ENCODE measurements around the gene ARID5A. TPM values are rescaled to one million over a fixed set of nuclear protein-coding genes. Genes with fewer than 3 reads are reported as not detected.

ARID5A gene
- total RNA-seq, 2 experiments from 2014 or later: 326 to 342 TPM

DNA sequence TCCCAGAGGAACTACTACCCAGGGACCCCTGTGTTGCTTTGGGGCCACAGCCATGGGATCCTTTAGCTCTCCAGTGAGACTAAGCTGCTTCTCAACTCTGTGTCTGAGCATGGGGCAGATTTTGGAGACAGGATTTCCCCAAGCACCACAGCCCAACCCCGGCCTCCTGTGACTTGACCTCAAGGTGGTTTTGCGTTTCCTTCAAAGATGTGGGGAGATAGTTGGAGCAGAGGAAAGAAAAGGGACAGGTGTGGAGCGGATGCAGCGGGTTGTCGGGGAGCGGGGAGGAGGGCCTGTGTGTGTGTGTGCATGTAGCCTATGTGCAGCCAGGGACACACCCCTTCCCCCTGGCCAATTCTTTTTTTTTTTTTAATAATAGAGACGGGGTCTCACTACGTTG is 10.2 kb downstream of the ARID5A start:
- peak; percentile 37 for ATAC-seq (ENCODE audit: poor library complexity)

DNA sequence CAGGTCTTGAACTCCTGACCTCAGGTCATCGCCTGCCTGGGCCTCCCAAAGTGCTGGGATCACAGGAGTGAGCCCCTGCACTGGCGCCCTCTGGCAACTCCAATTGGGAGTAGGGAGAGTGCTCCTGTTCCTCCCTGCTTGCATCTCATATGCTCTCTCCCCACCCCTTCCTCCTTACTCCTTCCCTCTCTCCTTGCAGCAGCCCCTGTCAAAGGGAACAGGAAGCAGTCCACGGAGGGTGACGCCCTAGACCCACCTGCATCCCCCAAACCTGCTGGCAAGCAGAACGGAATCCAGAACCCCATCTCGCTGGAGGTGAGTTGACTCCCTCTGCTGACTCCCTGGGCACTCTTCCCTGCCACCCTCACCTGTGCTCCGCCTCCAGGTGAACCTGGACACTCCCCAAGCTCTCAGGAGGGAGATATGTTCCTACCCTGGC is 10.7 kb downstream of the ARID5A start:
- ATAC-seq (ENCODE audit: poor library complexity) (no peak), DNase-seq (peak in 1 of 14 experiments; percentile 29)
- POLR2A ChIA-PET: interaction anchor here (4.1 kb wide), 1 partner anchor 9 kb away, joined by 35 read pairs; the partner anchor contains the start of gene ARID5A
- Mint-ChIP-seq H3K27me3 (no peaks in the 10 kb centered on the region), H3K36me3 (ENCODE audit: low read depth) (peaks cover 75% of the 10 kb centered on the region), H3K27ac (peak overlapping the region; percentile 87), H3K9me3 (no peaks in the 10 kb centered on the region), H3K4me3 (peak overlapping the region; percentile 21), H3K4me1 (ENCODE audit: low read depth) (peaks cover 55% of the 10 kb centered on the region)
- TF ChIP-seq, protein P1, sequence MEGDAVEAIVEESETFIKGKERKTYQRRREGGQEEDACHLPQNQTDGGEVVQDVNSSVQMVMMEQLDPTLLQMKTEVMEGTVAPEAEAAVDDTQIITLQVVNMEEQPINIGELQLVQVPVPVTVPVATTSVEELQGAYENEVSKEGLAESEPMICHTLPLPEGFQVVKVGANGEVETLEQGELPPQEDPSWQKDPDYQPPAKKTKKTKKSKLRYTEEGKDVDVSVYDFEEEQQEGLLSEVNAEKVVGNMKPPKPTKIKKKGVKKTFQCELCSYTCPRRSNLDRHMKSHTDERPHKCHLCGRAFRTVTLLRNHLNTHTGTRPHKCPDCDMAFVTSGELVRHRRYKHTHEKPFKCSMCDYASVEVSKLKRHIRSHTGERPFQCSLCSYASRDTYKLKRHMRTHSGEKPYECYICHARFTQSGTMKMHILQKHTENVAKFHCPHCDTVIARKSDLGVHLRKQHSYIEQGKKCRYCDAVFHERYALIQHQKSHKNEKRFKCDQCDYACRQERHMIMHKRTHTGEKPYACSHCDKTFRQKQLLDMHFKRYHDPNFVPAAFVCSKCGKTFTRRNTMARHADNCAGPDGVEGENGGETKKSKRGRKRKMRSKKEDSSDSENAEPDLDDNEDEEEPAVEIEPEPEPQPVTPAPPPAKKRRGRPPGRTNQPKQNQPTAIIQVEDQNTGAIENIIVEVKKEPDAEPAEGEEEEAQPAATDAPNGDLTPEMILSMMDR (IDR thresholded peaks at IDR 0.05): no peak
- Histone ChIP-seq H3K36me3 (ENCODE audit: insufficient read depth, low read length) (peaks cover 86% of the 10 kb centered on the region), H3K27ac (ENCODE audit: low read depth in 1 of 2, low read length in 2 of 2) (no peak overlapping the region), H3K4me1 (ENCODE audit: insufficient read depth, low read length) (peaks cover 51% of the 10 kb centered on the region), H3K9me3 (ENCODE audit: control insufficient read depth in 1 of 2, insufficient read depth in 1 of 2, low read length in 2 of 2) (no peaks in the 10 kb centered on the region), H3K27me3 (ENCODE audit: control insufficient read depth in 1 of 2, insufficient read depth in 2 of 2, low read length in 2 of 2) (no peaks in the 10 kb centered on the region), H3K4me3 (ENCODE audit: low read length) (no peak overlapping the region)
- intact Hi-C loops (cut with DNase I, micrococcal nuclease): no loop called here
- CTCF ChIA-PET: no interaction called here

More for the DNA sequence above, 10.2 kb downstream of the ARID5A start:
- DNase-seq: peak in 4 of 14 experiments; percentile 29 to 71 (median 45)
- Histone ChIP-seq H3K27me3 (ENCODE audit: control insufficient read depth in 1 of 2, insufficient read depth in 2 of 2, low read length in 2 of 2) (no peaks in the 10 kb centered on the region), H3K4me1 (ENCODE audit: insufficient read depth, low read length) (peaks cover 55% of the 10 kb centered on the region), H3K27ac (ENCODE audit: low read depth in 1 of 2, low read length in 2 of 2) (peak overlapping the region; percentile 2 to 14), H3K4me3 (ENCODE audit: low read length) (no peak overlapping the region), H3K36me3 (ENCODE audit: insufficient read depth, low read length) (peaks cover 85% of the 10 kb centered on the region), H3K9me3 (ENCODE audit: control insufficient read depth in 1 of 2, insufficient read depth in 1 of 2, low read length in 2 of 2) (no peaks in the 10 kb centered on the region)
- no peaks in the 10 kb centered on the region for H3K9me3 Mint-ChIP-seq
- CTCF ChIA-PET: no interaction called here
- peak overlapping the region; percentile 64 for H3K4me3 Mint-ChIP-seq
- intact Hi-C loops (cut with DNase I, micrococcal nuclease): no loop called here
- TF ChIP-seq, protein P1 (IDR thresholded peaks at IDR 0.05): no peak
- peaks cover 59% of the 10 kb centered on the region for H3K4me1 Mint-ChIP-seq (ENCODE audit: low read depth)
- peak overlapping the region; percentile 87 for H3K27ac Mint-ChIP-seq
- no peaks in the 10 kb centered on the region for H3K27me3 Mint-ChIP-seq
- H3K36me3 Mint-ChIP-seq (ENCODE audit: low read depth): peaks cover 75% of the 10 kb centered on the region
- POLR2A ChIA-PET: interaction anchor here (4.1 kb wide), 1 partner anchor 9 kb away, joined by 35 read pairs; the partner anchor contains the start of gene ARID5A

DNA sequence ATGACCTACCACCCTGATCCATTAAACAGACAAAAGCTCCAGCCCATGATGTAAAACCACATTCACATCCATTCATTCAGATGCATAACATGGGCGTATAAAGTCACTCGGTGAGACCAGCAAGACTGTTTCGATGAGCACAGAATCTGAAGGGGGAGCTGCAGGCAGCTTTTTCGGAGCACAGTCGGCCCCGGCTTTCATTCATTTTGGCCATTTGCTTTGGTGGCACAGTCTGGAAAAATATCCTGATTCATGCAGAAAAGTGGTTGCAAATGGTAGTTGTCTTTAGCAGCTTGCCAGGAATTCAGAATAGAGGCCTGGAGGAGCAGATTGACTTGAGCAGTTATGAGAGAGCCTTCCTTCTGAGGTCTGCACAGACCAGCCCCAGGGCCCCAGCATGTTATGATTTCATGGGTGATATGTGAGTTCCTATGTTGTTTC is 11.2 kb downstream of the ARID5A start:
- peak overlapping the region; percentile 87 for H3K27ac Mint-ChIP-seq
- POLR2A ChIA-PET: interaction anchor here (0.9 to 4.1 kb wide), 2 partner anchors 8 to 10 kb away, joined by 3 to 35 read pairs; partner anchors contain the start of gene ARID5A
- TF ChIP-seq, protein P1 (IDR thresholded peaks at IDR 0.05): no peak
- DNase-seq: no peak
- Histone ChIP-seq H3K36me3 (ENCODE audit: insufficient read depth, low read length) (peaks cover 86% of the 10 kb centered on the region), H3K9me3 (ENCODE audit: control insufficient read depth in 1 of 2, insufficient read depth in 1 of 2, low read length in 2 of 2) (no peaks in the 10 kb centered on the region), H3K4me3 (ENCODE audit: low read length) (no peak overlapping the region), H3K27ac (ENCODE audit: low read depth in 1 of 2, low read length in 2 of 2) (no peak overlapping the region), H3K27me3 (ENCODE audit: control insufficient read depth in 1 of 2, insufficient read depth in 2 of 2, low read length in 2 of 2) (no peaks in the 10 kb centered on the region), H3K4me1 (ENCODE audit: insufficient read depth, low read length) (peaks cover 45% of the 10 kb centered on the region)
- peak overlapping the region; percentile 21 for H3K4me3 Mint-ChIP-seq
- H3K4me1 Mint-ChIP-seq (ENCODE audit: low read depth): peaks cover 51% of the 10 kb centered on the region
- H3K36me3 Mint-ChIP-seq (ENCODE audit: low read depth): peaks cover 75% of the 10 kb centered on the region
- no peaks in the 10 kb centered on the region for H3K9me3 Mint-ChIP-seq
- H3K27me3 Mint-ChIP-seq: no peaks in the 10 kb centered on the region
- intact Hi-C loops (cut with DNase I, micrococcal nuclease): no loop called here
- no peak for ATAC-seq (ENCODE audit: poor library complexity)
- CTCF ChIA-PET: no interaction called here

Measured in CD4-positive, alpha-beta T cell (primary cell).